GM10248 (cell line): ENCODE data around the gene CDYL.

Experiments used
- CTCF ChIA-PET: fragments of 300-600 bp; sonication (Branson Sonifier 250); formaldehyde crosslinking; extraction: SDS; loops from one replicate; lab custom pipeline; 2021; ENCODE audit warnings: antibody characterized with exemption; lab: Yijun Ruan, JAX
- POLR2A ChIA-PET: fragments of 350-650 bp; sonication (Branson Sonifier 250); formaldehyde crosslinking; extraction: SDS; loops from one replicate; lab custom pipeline; 2020; ENCODE audit warnings: antibody characterized with exemption; lab: Yijun Ruan, JAX
- DNase-seq: peaks from one replicate; pipeline ENCODE4 v3.0.0; 2012; ENCODE audit errors: extremely low spot score
- TF ChIP-seq, protein P1 (sequence below): IDR thresholded peaks from 2 replicates; pipeline ENCODE4 v1.5.1; 2012; ENCODE audit warnings: mild to moderate bottlenecking, low read depth; ENCODE audit errors: extremely low read depth, missing control alignments, control extremely low read depth

The CDYL gene

DNA sequence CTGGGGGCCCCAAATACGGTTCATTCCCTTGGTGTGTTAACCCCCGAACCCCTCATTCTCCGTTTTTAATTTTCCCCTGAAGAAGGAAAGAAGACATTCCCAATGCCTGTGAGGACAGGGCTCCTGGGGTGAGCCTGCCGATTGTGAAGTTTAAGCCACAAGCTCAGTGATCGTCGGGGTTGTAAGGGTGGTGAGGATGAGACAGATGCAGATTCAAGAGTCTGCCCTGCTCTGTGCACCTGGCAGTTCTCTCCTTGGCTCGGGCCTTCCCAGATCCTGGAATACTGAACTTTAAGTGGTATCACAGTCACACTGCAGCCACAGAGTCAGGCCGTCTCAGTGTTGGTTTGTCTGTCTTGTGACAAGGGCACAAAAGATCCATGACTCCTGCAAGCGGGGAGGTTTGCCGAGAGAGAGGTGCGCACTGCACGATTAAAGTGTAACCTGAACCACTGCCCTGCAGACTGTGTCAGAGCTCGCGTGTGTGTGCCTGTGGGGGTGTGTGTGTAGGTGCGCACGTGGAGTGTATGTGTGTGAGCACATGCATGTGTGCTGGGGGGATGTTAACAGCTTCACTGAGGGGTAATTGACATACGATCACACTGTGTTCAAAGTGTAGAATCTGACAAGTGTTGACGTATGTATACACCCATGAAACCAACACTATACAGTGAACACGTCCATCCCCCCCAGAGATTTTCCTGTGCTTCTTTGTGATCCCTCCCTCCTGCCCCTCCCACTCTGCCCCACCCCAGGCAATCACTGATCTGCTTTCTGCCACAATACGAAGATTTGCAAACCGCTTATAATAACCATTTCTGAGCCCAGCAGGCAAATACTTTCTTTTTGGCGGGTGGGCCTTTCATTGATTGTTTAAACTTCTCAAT lies 188.7 kb downstream of the CDYL start:
- TF ChIP-seq, protein P1, sequence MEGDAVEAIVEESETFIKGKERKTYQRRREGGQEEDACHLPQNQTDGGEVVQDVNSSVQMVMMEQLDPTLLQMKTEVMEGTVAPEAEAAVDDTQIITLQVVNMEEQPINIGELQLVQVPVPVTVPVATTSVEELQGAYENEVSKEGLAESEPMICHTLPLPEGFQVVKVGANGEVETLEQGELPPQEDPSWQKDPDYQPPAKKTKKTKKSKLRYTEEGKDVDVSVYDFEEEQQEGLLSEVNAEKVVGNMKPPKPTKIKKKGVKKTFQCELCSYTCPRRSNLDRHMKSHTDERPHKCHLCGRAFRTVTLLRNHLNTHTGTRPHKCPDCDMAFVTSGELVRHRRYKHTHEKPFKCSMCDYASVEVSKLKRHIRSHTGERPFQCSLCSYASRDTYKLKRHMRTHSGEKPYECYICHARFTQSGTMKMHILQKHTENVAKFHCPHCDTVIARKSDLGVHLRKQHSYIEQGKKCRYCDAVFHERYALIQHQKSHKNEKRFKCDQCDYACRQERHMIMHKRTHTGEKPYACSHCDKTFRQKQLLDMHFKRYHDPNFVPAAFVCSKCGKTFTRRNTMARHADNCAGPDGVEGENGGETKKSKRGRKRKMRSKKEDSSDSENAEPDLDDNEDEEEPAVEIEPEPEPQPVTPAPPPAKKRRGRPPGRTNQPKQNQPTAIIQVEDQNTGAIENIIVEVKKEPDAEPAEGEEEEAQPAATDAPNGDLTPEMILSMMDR, result no peak
- POLR2A ChIA-PET, result no interaction called here

DNA sequence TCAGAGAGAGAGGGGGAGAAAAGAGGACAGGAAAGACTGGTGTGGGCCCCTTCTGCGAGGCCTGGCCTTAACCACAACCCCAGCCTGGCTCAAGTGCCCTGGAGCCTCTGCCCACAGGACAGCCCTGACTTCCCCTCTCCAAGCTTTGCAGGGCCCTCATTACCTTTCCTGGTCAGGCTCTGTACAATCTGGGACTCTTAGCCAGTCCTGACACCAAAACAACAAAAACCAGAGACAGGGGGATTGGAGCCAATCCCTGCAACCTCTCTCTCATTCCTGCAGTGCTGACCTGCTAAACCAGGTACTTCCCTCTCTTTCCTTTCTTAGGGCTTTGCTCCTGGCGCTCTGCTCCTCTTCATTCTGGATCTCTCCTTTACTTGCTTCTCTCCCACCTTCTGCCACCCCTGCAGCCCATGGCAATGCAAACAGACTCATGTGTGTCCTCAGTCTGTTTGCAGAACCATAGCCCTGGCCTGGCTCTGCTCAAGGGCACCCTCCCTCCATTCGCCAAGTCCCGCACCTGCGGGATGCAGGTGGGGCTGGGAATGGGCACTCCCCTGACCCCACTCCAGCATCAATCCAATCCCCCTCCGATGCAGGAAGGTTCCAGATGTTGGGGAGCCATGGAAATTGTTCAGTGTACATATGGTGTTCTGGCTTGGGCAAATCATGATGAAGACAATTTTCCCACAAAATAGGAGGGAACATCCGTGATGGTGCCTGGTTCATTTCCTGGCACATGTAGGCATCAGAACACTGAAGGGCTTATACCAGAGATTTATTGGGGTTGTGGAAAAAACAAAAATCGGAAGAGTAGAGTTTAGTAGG lies 189.6 kb downstream of the CDYL start:
- POLR2A ChIA-PET, result no interaction called here
- CTCF ChIA-PET, result no interaction called here

More for the DNA sequence above, 188.7 kb downstream of the CDYL start:
- CTCF ChIA-PET, result no interaction called here
- DNase-seq, result no peak

GRCh38 chr6:4967301-4968030 lies 191.3 kb downstream of the CDYL start:
- POLR2A ChIA-PET, result no interaction called here
- TF ChIP-seq, protein P1, result no peak
- CTCF ChIA-PET, result no interaction called here
- no peak for DNase-seq

More for the DNA sequence above, 189.6 kb downstream of the CDYL start:
- TF ChIP-seq, protein P1, result no peak
- no peak for DNase-seq

DNA sequence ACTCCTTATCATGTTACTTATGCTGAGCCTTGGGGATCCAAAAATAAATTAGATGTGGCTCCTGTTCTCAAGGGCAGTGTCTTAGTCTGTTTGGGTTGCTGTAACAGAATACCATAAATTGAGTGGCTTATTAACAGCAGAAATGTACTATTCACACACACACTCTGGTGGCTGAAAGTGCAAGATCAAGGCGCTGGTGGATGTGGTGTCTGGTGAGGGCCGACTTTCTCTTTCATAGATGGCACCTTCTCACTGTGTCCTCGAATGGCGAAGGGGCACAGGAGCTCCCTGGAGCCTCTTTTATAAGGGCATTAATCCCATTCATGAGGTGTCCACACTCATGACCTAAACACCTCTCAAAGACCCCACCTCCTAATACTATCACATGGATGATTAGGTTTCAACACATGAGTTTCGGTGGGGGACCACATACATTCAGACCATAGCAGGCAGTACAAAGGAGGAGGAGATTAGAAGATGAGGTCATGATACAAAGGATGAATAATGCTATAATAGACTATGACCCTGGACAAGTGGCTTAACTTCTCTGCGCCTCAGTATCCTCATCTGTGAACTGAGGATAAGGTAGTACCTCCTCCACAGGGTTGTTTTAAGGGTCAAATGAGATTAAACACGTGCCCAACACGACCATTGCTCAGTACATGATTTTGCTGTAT lies 193.5 kb downstream of the CDYL start:
- CTCF ChIA-PET, result interaction anchor here (1.0 kb wide), 1 partner anchor 31 kb away, joined by 3 read pairs; no protein-coding TSS in a partner anchor
- DNase-seq, result no peak
- POLR2A ChIA-PET, result no interaction called here
- TF ChIP-seq, protein P1, result no peak

DNA sequence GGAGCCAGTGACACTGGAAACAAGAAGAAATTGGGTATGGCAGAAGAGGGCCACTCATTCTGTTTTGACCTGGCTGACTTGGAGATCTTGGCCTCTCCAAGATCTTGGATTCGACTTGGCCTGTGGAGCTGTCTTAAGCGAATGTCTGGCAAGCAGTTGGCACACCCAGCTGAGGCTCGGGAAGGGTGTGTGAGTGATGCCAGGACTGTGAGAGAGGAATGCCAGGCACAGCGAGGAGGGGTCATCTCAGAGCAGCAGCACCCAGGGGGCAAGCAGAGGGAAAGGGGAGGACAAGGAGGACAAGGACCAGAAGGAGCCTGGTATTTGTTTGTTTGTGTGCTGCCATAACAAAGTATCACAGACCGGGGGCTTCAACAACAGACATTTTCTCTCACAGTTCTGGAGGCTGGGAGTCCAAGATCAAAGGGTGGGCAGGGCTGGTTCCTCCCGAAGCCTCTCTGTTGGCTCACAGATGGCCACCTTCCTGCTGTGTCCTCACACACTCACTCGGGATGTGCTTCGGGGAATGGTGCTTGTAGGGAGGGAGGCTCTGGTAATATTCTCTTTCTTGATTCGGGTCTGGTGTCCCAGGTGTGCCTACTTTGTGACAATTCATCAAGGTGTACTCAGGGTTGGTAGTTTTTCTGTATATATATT lies 194.7 kb downstream of the CDYL start:
- ChIA-PET CTCF (no interaction called here), POLR2A (no interaction called here)
- no peak for DNase-seq
- TF ChIP-seq, protein P1, result no peak
